T-helper 1 cell treated with Interleukin-12 subunit alpha and Interleukin-12 subunit beta and Interleukin-4 antibody, amounts not matched to agents 30 ng/mL and 1 ng/mL, for 36 hours (primary cell): ENCODE measurements around the gene IGSF10. TPM values are rescaled to one million over a fixed set of nuclear protein-coding genes. Genes with fewer than 3 reads are reported as not detected.

Source experiments
- intact Hi-C: fragments of 100-400 bp; cut with micrococcal nuclease; formaldehyde crosslinking; loops from one replicate; pipeline ENCODE4 v1.15.1; 2024
- total RNA-seq: library from RNA; stranded (reverse); gene quantifications from 2 replicates; pipeline ENCODE4 v1.2.3, GENCODE V29; 2022

Gene IGSF10
- total RNA-seq, 1 donor from 2014 or later, result not detected

GRCh38 chr3:151462278-151462780, 1.5 kb upstream of the IGSF10 start:
- intact Hi-C loops, result no loop called here

GRCh38 chr3:151460228-151460627, 633 bp downstream of the IGSF10 start:
- intact Hi-C loops, result no loop called here

GRCh38 chr3:151459358-151459757, 1.5 kb downstream of the IGSF10 start:
- intact Hi-C loops, result no loop called here

- intact Hi-C loops, result no loop called here
These were observed 4.8 kb downstream of the IGSF10 start for GRCh38 chr3:151456065-151456464.

DNA sequence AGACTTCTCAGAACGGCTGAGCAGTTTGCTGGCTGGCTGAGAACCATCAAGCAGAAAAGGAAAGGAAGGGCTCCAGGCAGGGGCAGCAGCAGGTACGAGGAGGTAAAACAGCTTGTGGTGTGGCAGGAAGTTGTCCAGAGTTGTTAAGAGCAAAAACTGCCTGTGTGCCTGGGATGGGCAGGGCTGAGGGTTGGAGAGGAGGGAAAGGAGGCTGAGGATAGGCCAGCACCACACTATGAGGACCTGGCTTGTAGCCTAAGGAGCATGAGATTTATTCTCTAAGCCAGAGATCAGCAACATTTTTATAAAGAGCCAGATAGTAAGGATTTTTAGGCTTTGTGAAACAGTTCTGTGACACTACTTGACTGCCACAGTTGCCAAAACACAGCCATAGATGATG, 8.0 kb downstream of the IGSF10 start:
- intact Hi-C loops, result no loop called here

DNA sequence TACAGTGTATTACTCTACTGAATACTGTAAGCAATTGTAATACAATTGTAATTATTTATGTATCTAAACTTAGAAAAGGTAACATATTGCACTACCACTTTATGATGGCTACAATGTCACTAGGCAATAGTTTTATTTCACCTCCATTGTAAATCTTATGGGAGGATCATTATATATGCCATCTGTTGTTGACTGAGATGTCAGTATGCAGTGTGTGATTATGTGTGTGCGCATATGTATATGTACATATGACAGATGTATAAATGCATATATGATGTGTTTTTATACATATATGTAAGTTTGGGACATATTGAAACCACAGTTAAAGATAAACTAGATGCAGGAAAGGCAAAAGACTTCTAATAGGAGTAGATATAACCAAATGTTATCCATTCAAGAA, 8.5 kb downstream of the IGSF10 start:
- intact Hi-C loops, result no loop called here

- intact Hi-C loops, result no loop called here
These were observed 14.9 kb downstream of the IGSF10 start for GRCh38 chr3:151446002-151446340.

- intact Hi-C loops, result no loop called here
These were observed 15.4 kb downstream of the IGSF10 start for GRCh38 chr3:151445273-151446001.

GRCh38 chr3:151443583-151443982, 17.3 kb downstream of the IGSF10 start:
- intact Hi-C loops, result no loop called here

- intact Hi-C loops, result no loop called here
These were observed 19.9 kb downstream of the IGSF10 start for GRCh38 chr3:151440940-151441339.

- intact Hi-C loops, result loop anchor here (1.0 to 2.0 kb wide), 3 partner anchors 213 to 479 kb away; no protein-coding TSS in a partner anchor
These were observed 21.2 kb downstream of the IGSF10 start for GRCh38 chr3:151439652-151440125.

DNA sequence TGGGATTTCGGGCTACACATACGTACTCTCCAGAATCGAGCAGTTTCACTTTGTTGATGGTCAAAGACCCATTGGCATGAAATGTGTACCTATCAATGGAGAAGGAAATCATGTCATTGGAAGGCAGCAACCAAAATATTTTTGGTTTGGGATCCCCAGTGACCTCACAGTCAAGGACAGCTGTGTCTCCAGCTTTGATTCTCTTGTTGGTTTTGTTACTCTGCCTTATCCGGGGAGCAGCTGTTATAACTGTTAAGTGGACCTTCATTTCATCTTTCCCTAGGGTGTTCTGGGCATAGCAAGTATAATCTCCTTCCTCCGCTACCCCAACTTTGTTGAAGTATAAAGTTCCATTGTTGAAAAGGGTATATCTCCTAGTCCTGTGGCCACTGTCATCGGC, 23.0 kb downstream of the IGSF10 start:
- intact Hi-C loops, result loop anchor here (2.0 kb wide), 1 partner anchor 211 kb away; no protein-coding TSS in a partner anchor

DNA sequence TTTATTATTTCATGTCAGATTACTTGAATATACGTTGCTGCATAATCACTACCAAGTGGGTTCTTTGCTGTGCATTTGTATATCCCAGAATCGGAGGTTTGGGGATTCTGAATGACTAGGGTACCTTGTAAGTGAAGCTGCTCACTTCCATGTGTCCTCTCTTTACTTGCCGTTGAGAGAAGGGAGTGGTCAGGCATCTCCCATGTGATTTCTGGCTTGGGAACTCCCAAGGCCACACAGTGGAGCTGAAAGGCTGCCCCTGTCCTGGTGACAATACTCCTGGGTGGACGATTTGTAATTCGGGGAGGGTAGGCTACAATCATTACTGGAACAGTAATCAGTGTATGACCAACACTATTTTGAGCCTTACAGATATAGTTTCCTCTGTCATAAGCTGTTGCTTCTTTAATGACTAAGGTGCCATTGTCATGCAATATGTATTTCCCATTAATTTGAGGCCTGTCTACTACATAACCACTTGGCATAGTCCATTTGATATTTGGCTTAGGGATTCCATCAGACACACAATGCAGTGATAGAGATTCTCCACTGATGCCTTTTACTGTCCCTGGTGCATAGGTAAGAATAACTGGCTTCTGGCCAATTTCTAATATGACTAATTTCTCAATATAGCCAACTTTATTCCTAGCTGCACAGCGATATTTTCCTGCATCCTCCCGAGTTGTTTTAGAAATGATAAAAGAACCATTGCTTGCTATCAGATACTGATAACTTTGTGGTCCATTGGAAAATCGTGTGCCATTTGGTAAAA, 24.0 kb downstream of the IGSF10 start:
- intact Hi-C loops, result no loop called here

- intact Hi-C loops, result no loop called here
These were observed 26.5 kb downstream of the IGSF10 start for GRCh38 chr3:151434151-151434890.

DNA sequence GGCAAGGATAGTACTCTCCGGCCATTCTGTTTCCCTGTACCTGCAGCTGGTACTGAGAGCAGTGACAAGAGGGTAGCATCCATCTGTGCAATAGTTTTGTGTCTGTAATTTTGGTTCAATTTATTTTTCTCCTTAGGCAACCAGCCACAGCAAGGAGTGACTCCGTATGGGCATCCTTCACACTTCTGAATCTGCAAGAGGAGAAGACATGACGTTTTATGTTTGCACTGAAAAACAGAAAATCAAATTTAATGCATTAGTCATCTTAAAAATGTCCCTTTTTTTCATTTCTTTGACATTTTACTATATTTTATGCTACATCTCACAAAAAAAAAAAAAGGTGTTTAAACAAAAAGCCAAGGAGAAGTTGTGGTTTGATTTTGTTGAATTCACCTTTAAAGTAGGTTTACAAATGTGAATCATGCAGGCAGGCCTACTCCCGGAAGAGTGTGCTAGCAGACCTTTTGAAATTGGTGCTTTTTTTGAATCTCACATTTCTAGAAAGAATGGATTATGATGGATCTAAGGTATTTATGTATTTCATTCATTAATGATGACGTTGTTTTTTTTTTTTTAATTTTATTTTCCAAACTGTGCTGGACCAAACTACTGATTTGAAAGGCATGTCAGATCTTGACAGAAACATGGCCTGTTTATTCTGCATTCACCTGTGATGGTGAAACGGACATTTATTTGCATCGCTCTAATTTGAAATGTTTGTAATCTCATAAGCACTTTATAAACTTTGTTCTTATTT, 28.1 kb downstream of the IGSF10 start:
- intact Hi-C loops, result no loop called here

- intact Hi-C loops, result no loop called here
These were observed 28.9 kb downstream of the IGSF10 start for GRCh38 chr3:151431940-151432339.

DNA sequence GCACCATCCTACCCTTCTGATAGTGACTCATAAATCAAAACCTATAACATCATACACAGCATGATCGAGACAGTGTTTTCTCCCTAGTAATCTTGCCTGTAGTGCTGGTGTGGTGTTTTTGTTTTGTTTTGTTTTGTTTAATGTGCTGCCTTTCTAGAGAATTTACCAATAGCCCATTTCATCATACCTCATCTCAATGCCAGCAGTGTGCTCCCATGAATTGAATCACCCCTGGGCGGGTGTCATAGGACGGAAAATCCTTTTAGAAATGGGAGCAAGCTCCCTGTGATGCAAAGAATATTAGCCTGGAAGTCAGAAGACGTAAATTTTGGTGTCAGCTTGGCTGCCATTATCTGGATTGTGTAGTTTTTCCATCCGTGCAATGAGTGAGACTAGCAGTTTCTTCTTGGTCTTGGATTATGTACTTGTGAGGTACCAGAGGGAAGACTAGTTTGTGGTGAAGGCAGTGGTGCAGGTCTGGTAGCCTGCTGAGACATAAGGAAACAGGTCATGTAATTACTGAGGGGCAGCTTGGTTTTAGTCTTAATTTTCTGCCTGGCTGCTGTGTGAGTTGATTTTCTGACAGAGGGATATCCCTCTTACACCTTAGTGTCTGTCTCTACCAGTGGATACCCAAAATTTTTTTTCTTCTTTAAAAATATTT, 29.9 kb downstream of the IGSF10 start:
- intact Hi-C loops, result no loop called here

DNA sequence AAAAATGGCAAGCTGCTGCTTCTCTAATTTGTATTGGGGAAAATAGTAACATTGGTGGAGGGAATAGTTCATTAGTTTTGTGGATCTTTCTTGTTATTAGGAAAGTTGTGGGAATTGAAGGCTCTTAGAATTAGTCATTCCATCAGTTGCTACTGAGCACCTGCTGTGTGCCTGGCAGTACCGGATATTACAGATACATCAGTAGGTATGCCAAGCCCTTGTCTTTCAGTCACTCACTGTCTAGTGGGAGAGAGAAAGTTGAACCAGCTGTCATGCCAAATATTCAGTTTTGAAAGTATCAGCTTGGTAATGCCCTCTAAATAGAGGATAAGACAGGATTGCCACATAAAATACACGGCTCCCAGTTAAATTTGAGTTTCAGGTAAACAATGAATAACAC, 32.5 kb downstream of the IGSF10 start:
- intact Hi-C loops, result no loop called here

DNA sequence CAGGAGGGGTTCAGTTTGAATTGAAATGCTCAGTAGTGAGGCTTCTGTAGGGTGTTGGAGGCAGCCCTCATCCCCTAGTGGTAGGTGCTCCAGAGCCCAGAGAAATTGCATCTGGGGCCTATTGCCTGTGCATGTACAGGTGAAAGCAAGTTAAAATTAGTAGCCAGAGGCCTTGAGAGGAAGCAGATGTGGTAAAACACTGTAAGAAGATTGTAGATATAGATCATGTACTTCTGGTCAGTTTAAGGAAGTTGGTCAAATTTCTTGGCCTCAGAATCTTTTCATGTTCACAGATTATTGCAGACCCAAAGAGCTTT, 34.6 kb downstream of the IGSF10 start:
- intact Hi-C loops, result no loop called here

GRCh38 chr3:151425627-151426340, 35.1 kb downstream of the IGSF10 start:
- intact Hi-C loops, result no loop called here
